ENCODE results near the gene CFAP410.

- TF ChIP-seq CTCF (IDR thresholded peaks at IDR 0.05; ENCODE audit: extremely low read depth in 1 of 2, insufficient read depth in 1 of 2, low read depth in 1 of 2, low read length in 2 of 2), result no peak
- no peak for TF ChIP-seq JUN (IDR thresholded peaks at IDR 0.05; ENCODE audit: borderline replicate concordance, insufficient read depth, insufficient read length, low read depth)
- TF ChIP-seq FOS (IDR thresholded peaks at IDR 0.05; ENCODE audit: borderline replicate concordance, insufficient read depth, low read length), result no peak
- TF ChIP-seq GATA2 (IDR thresholded peaks at IDR 0.05; ENCODE audit: insufficient read depth, insufficient read length, low read depth, low read length), result no peak
- no peak for TF ChIP-seq POLR2A (IDR thresholded peaks at IDR 0.05; ENCODE audit: low read depth, low read length)
- TF ChIP-seq MYC (IDR thresholded peaks at IDR 0.05; ENCODE audit: low read depth, low read length), result no peak
- no peak for TF ChIP-seq MAX (IDR thresholded peaks at IDR 0.05; ENCODE audit: insufficient read depth, insufficient read length)
- no peak for TF ChIP-seq EZH2 (IDR thresholded peaks at IDR 0.05; ENCODE audit: borderline replicate concordance, low read depth, low read length, severe bottlenecking)
- TF ChIP-seq POLR2AphosphoS5 (IDR thresholded peaks at IDR 0.05; ENCODE audit: insufficient read depth, low read depth, low read length), result no peak
Measured at GRCh38 chr21:44375281-44375651, 36.1 kb upstream of the CFAP410 start.

Data from endothelial cell of umbilical vein (primary cell).